GM19467 (cell line): Measurements from ENCODE around the gene KLHL6.
"Not testable (repeated sequence)": the region's sequence is repeated elsewhere in the genome, so short reads cannot be mapped to it uniquely, and the experiment has no call there.

Source experiments
- ATAC-seq: cut with Tn5 transposase; IDR thresholded peaks from one replicate; pipeline ENCODE4 v1.9.1; 2021; ENCODE audit warnings: mild to moderate bottlenecking, moderate library complexity; ENCODE audit not compliant: unreplicated experiment

The KLHL6 gene

GRCh38 chr3:183555541-183556081 lies at the start of gene KLHL6:
TSS of gene KLHL6 (minus strand) at chr3:183555706. CDS start at chr3:183555653, 53 bp downstream.
- peak; percentile 96 for ATAC-seq

GRCh38 chr3:183597959-183598358 lies 42.5 kb upstream of the KLHL6 start:
- no peak for ATAC-seq

- ATAC-seq, result no peak
These were observed 39.1 kb upstream of the KLHL6 start for GRCh38 chr3:183594636-183595035.

DNA sequence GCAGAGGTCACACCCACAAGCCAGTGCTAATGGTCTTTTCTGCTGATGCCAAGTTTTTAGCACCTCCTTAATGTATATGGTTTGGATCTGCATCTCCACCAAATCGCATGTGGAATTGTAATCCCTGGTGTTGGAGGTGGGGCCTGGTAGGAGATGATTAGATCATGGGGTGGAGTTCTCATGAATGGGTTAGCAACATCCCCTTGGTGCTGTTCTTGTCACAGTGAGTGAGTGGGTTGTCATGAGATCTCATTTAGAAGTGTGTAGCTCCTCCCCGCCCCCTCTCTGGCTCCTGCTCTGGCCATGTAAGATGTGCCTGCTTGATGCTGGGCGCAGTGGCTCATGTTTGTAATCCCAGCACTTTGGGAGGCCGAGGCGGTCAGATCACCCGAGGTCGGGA lies 37.3 kb upstream of the KLHL6 start:
- ATAC-seq, result no peak

DNA sequence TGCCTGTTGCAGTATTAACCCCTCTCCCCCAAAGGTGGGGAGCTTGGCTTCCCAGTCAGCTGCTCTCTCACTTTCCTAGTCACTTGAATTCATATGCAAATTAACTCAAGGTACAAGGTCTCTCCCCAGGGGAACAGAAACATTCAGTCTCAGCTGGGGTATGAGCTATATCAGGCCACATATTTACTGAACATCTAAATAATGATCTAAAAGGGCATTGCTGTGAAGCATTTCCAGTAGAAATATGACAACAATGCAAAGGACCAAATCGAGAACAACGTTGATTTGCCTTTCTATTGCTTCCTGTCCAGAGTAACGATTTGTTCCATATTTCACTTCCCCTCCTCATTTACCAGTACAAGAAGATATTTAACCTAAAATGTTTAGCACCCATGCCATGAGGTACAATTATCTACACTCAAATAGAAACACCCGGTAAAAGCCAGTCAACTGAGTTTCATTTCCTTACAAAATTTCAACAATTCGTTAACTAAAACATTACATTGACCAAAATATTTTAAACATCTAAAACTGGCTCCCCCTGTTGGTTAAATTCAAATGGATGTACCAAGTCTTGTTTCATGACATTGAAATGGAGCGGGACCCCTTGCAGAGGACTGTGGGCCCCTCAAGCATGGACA lies 36.5 kb upstream of the KLHL6 start:
- peak; percentile 94 for ATAC-seq

- ATAC-seq, result no peak
These were observed 34.9 kb upstream of the KLHL6 start for GRCh38 chr3:183590442-183590841.

DNA sequence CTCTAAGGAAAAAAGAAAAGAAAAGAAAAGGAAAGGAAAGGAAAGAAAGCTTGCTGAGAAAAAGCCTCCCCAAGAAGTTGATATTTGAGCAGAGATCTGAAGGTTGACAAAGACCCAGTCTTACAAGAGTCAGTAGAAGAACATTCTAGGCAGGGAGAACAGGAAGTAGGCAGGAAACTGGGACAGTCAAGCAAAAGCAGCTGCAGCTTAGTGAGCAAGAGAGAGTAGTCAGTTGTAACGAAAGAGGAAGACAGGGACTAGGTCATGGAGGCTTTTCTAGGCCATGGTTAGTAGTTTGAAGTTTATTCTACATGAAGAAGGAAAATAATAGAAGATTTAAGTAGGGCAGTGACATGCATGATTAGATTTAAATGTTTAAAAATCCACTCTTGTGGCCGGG lies 31.8 kb upstream of the KLHL6 start:
- ATAC-seq, result no peak

DNA sequence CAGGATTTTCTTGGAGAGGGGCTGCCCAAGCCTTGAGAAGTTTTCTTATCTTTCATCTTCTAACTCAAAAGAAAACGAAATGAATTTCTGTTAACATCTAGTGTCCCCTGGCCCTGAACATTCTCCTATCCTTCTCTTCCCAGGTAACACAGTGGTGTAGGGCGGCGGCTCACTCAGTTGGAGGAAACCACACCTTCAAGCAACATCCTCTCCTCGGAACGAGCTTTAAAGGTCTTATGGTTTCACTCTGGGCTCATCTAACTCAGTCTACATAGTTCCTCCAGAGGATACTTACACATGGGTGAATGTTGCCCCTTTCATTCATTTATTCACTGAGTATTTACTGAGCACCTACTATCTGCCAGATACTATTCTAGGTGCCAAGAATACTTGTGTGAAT lies 31.0 kb upstream of the KLHL6 start:
- no peak for ATAC-seq

- ATAC-seq, result no peak
These were observed 29.4 kb upstream of the KLHL6 start for GRCh38 chr3:183584914-183585280.

- no peak for ATAC-seq
These were observed 28.9 kb upstream of the KLHL6 start for GRCh38 chr3:183584246-183584913.

DNA sequence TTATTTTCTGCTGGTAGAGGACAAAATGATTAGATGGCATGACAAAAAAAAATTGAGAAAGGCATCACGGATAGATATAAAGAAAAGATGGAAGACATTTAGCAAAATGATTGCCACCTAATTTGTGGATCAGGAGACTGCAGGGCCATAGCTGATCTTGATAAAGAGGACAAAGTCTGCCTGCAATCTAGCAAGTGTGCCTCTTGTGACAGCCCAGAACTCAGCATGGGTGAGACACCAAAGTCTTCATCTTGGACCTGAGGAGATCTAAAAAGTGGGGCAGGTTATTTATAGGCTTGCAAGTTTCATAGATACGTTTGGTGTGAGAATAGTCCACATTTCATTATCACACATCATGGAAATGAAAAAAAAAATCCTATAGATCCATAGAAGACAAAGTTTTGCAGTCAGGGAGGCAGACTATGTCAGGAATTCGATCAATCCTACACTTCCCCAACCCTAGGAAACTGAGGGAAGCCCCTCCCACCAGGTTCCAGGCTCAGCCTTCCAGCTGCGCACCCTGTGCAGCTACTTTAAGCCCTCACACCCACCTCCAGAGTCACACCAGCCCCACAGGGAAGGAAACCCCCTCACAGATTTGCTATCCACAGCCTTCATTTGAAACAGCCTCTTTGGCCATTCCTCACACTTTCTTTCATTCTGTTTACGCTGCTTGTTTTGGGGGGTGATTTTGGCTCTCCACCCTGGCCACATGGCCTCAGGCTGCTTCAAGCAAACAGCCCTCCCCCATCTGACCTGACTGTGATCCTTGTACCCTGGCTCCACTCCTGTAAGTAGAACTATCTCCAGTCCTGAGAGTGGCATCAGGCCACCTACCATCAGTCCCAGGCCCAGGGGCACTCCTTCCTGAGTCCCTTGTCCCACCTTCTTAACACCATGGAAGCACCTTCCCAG lies 28.1 kb upstream of the KLHL6 start:
- no peak for ATAC-seq

DNA sequence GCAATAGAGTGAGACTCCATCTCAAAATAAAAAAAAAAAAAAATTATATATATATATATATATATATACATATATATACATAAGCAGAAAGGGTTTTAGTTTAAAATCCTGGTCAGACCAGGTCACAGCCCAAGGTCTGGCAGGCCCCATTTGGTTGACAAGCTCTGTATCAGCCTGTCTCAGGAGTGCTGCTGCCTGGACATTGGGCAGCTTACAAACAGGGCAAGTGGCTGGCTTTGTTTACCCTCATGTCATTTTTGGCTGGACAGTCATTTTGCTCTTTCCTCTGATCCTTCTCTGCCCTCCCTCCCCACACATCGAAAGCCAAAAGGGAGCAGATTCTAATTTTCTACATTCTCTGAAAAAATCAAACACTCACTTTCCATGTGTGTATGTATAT lies 26.7 kb upstream of the KLHL6 start:
- no peak for ATAC-seq

- no peak for ATAC-seq
These were observed 26.1 kb upstream of the KLHL6 start for GRCh38 chr3:183581496-183582155.

DNA sequence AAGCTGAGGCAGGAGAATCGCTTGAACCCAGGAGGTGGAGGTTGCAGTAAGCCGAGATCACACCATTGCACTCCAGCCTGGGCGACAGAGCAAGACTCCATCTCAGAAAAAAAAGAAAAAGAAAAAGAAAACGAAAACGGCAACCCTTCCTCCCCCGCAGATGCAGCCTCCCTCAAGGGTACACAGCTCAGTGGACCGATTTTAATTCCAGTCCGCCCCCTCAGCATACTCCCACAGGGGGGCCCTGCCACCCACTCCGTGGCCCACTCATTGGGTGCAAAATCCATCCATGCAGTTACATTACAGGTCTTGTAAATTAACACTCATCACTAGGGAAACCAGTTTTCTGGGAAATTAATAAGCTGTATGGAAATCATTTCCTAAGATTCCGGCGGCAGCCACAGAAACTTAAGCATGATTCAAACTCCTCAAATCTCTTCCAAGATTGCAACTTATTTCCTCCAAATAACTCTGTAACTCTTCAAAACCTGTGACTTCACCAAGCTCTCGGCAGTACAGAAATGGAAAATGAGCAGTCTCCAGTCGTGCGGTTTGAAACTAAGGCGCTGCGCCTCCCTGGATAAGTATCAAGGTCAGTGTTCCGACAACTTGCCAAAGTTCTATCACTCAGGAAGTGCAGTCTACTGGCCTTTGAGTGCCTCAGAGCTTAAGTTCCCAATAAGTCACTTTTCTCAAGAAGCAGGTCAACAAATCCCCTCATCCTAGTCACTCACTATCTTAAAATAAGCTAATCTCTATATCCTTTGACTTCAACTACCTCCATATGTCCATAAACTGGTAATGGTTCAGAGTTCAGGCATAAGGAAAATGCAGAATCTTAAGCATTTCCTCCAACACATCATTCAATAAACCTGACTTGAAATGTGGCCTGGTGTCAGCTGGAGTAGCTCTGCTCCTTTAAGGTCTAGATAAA lies 24.7 kb upstream of the KLHL6 start:
- ATAC-seq, result no peak

DNA sequence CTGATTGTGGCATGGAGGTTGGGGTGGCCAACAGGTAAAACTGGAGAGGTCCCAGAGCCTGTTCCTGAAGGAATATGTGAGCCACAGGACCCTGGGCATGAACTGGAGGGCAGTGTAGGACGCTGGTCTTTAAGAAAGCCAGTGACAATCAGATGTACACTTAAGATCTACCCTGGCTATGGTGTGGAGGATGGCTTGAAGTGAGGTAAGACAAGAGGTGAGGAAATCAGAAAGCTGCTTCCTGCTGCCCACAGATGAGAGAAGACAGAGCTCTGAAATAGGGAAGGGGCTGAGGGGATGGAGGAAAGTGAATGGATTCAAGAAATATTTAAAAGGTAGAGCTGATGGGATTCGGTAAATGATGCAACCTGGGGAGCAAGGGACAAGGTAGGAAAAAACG lies 22.7 kb upstream of the KLHL6 start:
- ATAC-seq, result no peak

GRCh38 chr3:183577346-183577745 lies 21.8 kb upstream of the KLHL6 start:
- no peak for ATAC-seq

GRCh38 chr3:183576487-183577107 lies 21.1 kb upstream of the KLHL6 start:
- no peak for ATAC-seq

GRCh38 chr3:183572935-183573334 lies 17.4 kb upstream of the KLHL6 start:
- ATAC-seq, result no peak

DNA sequence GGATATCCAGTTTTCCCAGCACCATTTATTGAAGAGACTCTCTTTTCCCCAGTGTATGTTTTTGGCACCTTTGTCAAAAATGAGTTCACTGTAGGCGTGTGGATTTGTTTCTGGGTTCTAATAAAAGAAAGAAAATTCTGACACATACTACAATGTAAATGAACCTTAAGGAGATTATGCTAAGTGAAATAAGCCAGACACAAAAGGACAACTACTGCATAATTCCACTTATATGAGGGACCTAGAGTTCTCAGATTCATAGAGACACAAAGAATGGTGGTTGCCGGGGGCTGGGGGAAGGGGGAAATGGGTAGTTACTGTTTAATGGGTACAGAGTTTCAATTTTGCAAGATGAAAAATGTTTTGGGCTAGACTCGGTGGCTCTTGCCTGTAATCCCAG lies 14.7 kb upstream of the KLHL6 start:
- ATAC-seq, result not testable (repeated sequence)
